HUES6 (cell line): ENCODE results near the gene PCDHGA6.
A peak's percentile ranks its signal among the peaks of the same experiment; 100 is the strongest.
"Not testable (repeated sequence)": the region's sequence is repeated elsewhere in the genome, so short reads cannot be mapped to it uniquely, and the experiment has no call there.

Experiments
- H3K27ac ChIP-seq: 2 replicates; pipeline ENCODE4 v1.7.0; 2013; ENCODE audit warnings: low read depth, mild to moderate bottlenecking, low read length, inconsistent platforms
- H3K27me3 ChIP-seq: 2 replicates; pipeline ENCODE4 v1.6.1; 2013; ENCODE audit warnings: low read length; ENCODE audit not compliant: control insufficient read depth, insufficient read depth
- H3K36me3 ChIP-seq: 2 replicates; pipeline ENCODE4 v1.6.1; 2013; ENCODE audit warnings: low read length; ENCODE audit not compliant: control insufficient read depth, insufficient read depth
- H3K4me1 ChIP-seq: 2 replicates; pipeline ENCODE4 v1.6.1; 2013; ENCODE audit warnings: low read length; ENCODE audit not compliant: control insufficient read depth, insufficient read depth
- H3K4me3 ChIP-seq: 2 replicates; pipeline ENCODE4 v1.5.1; 2013; ENCODE audit warnings: low read depth, low read length
- H3K9ac ChIP-seq: one replicate; pipeline ENCODE4 v1.6.1; 2013; ENCODE audit warnings: mild to moderate bottlenecking, low read length
- H3K9me3 ChIP-seq: 2 replicates; pipeline ENCODE4 v1.6.1; 2013; ENCODE audit warnings: low read depth, low read length; ENCODE audit not compliant: control insufficient read depth, insufficient read depth

The PCDHGA6 gene

GRCh38 chr5:141373673-141374317, at the start of gene PCDHGA6:
TSS of gene PCDHGA6 (plus strand) at chr5:141373891. CDS start at chr5:141374084, 193 bp downstream.
- H3K27ac ChIP-seq, result no peak within 1 kb of the TSS
- H3K4me1 ChIP-seq, result no peaks in the 10 kb centered on the region
- H3K9me3 ChIP-seq, result peaks cover 57% of the 10 kb centered on the region
- peak within 1 kb of the TSS; percentile 18; the same call in 1 of the 2 replicates for H3K4me3 ChIP-seq
- H3K27me3 ChIP-seq, result no peaks in the 10 kb centered on the region
- no peak within 1 kb of the TSS for H3K9ac ChIP-seq
- H3K36me3 ChIP-seq, result no peaks in the 10 kb centered on the region

DNA sequence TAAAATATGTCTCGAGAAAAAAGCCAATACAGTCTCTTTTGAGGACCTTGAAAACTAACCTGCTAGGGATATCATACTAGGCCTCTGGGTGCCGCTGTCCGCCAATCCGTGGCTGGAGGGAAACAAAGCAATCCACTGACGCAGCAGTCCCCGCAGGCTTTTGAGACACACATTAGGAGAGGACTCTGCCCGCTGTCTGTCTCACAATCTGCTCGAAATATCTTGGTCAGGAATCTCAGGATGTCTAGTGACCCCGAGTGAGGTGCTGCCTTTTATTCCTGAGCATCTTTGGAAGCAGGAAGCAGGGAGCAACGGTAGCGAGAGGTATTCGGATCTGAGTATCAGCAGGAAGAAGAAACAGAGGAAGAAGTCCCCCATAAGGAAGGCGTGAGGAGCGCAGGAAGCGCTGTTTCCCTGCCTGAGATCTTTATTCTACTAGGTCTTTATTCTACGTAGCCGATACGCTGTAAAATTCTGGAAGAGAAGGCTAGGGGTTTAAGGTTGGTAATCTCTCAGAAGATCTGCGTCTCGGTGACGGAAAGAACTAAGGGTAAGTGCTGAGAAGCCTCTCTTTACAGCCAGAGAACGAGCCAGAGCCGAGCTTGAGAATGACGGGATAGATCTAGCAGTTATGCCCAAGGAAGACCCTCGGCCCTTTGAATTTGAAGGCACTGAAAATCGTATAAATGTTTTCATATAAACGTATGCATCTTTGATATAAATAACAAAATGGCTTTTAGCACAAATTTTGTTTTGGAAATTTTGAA, 47.4 kb upstream of the PCDHGA6 start:
- Histone ChIP-seq H3K9me3 (peaks cover 13% of the 10 kb centered on the region), H3K9ac (peak overlapping the region; percentile 57), H3K4me1 (no peaks in the 10 kb centered on the region), H3K27me3 (no peaks in the 10 kb centered on the region), H3K36me3 (no peaks in the 10 kb centered on the region), H3K4me3 (peak overlapping the region; percentile 51), H3K27ac (no peak overlapping the region)

DNA sequence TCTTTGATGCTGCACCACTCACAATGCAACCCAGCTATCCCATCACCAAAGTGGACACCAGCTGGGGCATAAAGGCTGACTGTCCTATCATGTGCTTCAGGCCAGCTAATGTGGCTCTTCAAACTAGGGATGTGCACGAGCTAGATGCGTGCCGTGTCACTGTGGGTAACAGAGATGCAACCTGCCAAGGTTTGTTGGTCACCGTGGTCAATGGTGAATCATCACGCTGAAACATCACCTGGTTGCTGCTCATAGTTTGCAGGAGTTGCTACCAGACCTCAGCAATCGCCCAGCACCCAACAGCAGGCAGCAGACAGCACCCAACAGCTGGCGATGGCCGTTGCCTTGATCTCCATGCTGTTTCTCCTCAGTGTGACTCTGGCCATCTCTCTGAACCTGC, 45.5 kb upstream of the PCDHGA6 start:
- no peak overlapping the region for H3K4me3 ChIP-seq
- no peaks in the 10 kb centered on the region for H3K36me3 ChIP-seq
- no peak overlapping the region for H3K27ac ChIP-seq
- H3K9me3 ChIP-seq, result peaks cover 30% of the 10 kb centered on the region
- H3K4me1 ChIP-seq, result no peaks in the 10 kb centered on the region
- no peak overlapping the region for H3K9ac ChIP-seq
- no peaks in the 10 kb centered on the region for H3K27me3 ChIP-seq

DNA sequence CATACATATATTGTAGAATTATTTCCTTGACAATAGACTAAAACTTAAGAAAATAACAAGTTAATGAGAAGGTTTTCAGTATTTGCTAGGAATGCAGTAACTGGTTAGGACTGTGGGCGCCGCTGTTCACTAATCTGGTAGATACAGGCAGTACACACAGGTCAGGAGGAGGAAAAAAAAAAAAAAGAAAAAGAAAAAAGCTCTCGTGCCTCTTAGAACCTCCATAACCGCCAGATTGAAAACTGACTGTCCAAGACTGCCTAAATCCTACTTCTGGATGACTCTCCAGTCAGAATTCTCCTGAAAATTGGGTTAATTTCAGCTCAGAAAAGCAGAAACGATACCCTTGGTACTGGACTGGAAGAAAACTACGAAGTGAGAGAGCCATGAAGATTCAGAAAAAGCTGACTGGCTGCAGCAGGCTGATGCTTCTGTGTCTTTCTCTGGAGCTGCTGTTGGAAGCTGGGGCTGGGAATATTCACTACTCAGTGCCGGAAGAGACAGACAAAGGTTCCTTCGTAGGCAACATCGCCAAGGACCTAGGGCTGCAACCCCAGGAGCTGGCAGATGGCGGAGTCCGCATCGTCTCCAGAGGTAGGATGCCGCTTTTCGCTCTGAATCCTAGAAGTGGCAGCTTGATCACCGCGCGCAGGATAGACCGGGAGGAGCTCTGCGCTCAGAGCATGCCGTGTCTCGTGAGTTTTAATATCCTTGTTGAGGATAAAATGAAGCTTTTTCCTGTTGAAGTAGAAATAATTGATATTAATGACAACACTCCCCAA, 43.2 kb upstream of the PCDHGA6 start, which contains the start of gene PCDHGA1:
TSS of gene PCDHGA1 (plus strand) at position 216 of the 782 bp plus-strand sequence.
- Histone ChIP-seq H3K9me3 (peaks cover 33% of the 10 kb centered on the region), H3K4me3 (no peak within 1 kb of the TSS; the same call in 1 of the 2 replicates)

DNA sequence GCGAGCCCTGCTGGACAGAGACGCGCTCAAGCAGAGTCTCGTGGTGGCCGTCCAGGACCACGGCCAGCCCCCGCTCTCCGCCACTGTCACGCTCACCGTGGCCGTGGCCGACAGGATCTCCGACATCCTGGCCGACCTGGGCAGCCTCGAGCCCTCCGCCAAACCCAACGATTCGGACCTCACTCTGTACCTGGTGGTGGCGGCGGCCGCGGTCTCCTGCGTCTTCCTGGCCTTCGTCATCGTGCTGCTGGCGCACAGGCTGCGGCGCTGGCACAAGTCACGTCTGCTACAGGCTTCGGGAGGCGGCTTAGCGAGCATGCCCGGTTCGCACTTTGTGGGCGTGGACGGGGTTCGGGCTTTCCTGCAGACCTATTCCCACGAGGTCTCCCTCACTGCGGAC, 41.1 kb upstream of the PCDHGA6 start:
- H3K36me3 ChIP-seq, H3K9ac ChIP-seq, H3K27ac ChIP-seq, H3K27me3 ChIP-seq, H3K4me1 ChIP-seq, H3K4me3 ChIP-seq: not testable (repeated sequence)
- H3K9me3 ChIP-seq, result peaks cover 33% of the 10 kb centered on the region

More for the DNA sequence above, 43.2 kb upstream of the PCDHGA6 start, which contains the start of gene PCDHGA1:
- Histone ChIP-seq H3K36me3 (no peaks in the 10 kb centered on the region), H3K4me1 (no peaks in the 10 kb centered on the region), H3K9ac (no peak within 1 kb of the TSS), H3K27ac (no peak within 1 kb of the TSS), H3K27me3 (no peaks in the 10 kb centered on the region)

GRCh38 chr5:141338538-141339306, 35.0 kb upstream of the PCDHGA6 start, which contains the start of gene PCDHGA2:
TSS of gene PCDHGA2 (plus strand) at chr5:141338760.
- Histone ChIP-seq H3K4me1 (no peaks in the 10 kb centered on the region), H3K9me3 (peaks cover 34% of the 10 kb centered on the region), H3K27ac (no peak within 1 kb of the TSS)

GRCh38 chr5:141340781-141341354, 32.8 kb upstream of the PCDHGA6 start:
- peaks cover 49% of the 10 kb centered on the region for H3K9me3 ChIP-seq
- not testable (repeated sequence) for H3K36me3 ChIP-seq, H3K27me3 ChIP-seq, H3K27ac ChIP-seq, H3K4me1 ChIP-seq, H3K4me3 ChIP-seq, H3K9ac ChIP-seq

More at GRCh38 chr5:141338538-141339306, 35.0 kb upstream of the PCDHGA6 start, which contains the start of gene PCDHGA2:
- H3K9ac ChIP-seq, result no peak within 1 kb of the TSS
- H3K36me3 ChIP-seq, result no peaks in the 10 kb centered on the region
- H3K27me3 ChIP-seq, result no peaks in the 10 kb centered on the region
- 0 out of 2 replicates have a peak within 1 kb of the TSS, but pooled peaks have one; percentile 25 for H3K4me3 ChIP-seq

GRCh38 chr5:141342773-141343172, 30.9 kb upstream of the PCDHGA6 start:
- no peaks in the 10 kb centered on the region for H3K36me3 ChIP-seq
- no peaks in the 10 kb centered on the region for H3K4me1 ChIP-seq
- H3K27me3 ChIP-seq, result no peaks in the 10 kb centered on the region
- no peak overlapping the region for H3K9ac ChIP-seq
- H3K4me3 ChIP-seq, result no peak overlapping the region
- H3K27ac ChIP-seq, result no peak overlapping the region
- H3K9me3 ChIP-seq, result peaks cover 49% of the 10 kb centered on the region

DNA sequence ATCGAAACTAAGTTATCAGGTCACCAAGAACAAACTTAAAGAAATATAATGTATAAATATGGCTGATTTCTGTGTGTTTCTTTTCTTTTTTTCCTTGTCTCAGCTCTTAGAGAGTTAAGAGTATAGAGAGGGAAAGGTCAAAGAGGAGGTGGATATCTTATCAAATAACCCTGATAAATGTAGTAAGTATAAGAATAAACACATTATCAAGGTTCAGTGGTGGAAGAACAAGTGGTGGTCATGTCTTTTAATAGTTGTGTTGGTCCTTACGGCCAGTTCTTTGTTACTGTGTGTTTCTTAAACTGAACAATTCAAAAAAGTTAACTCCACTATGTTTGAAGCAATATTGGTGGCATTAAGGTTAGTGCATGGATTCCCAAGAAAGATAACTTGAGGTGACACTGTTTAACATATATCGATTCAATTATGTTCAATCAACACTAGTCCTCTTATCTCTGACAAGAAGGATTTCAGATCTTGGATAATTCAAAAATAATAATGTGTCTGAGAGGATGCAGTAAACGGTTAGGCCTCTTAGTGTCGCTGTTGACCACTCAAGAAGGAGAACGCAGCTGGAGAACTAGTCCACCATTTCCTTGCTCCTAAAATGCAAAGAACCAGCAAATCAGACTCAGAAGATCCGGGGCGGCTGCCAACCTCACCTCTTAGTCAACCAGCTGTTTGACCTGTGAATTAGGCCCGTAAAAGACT, 30.3 kb upstream of the PCDHGA6 start, which contains the start of gene PCDHGA3:
TSS of gene PCDHGA3 (plus strand) at position 588 of the 711 bp plus-strand sequence. CDS start 205 bp downstream, outside the sequence.
- Histone ChIP-seq H3K27ac (no peak within 1 kb of the TSS), H3K9ac (no peak within 1 kb of the TSS), H3K4me3 (peak within 1 kb of the TSS; percentile 46; the same call in 1 of the 2 replicates), H3K36me3 (no peaks in the 10 kb centered on the region), H3K4me1 (no peaks in the 10 kb centered on the region), H3K27me3 (no peaks in the 10 kb centered on the region), H3K9me3 (peaks cover 45% of the 10 kb centered on the region)
